Measurements from ENCODE around the gene SRSF3. TPM values are rescaled to one million over a fixed set of nuclear protein-coding genes. Genes with fewer than 3 reads are reported as not detected.

Gene SRSF3
- total RNA-seq, 1 donor from 2014 or later: 119 TPM

GRCh38 chr6:36639171-36639808, 45.1 kb downstream of the SRSF3 start:
- intact Hi-C loops (cut with micrococcal nuclease): no loop called here
- no peak overlapping the region for H3K27ac ChIP-seq (replicated peaks)
- H3K36me3 ChIP-seq: no peaks in the 10 kb centered on the region
- peaks cover 23% of the 10 kb centered on the region for H3K4me1 ChIP-seq
- no peak overlapping the region for H3K4me3 ChIP-seq
- no peak for DNase-seq
- no peaks in the 10 kb centered on the region for H3K27me3 ChIP-seq (ENCODE audit: low read depth)
- no peak for TF ChIP-seq CTCF (IDR thresholded peaks at IDR 0.05; ENCODE audit: borderline replicate concordance)
- no peaks in the 10 kb centered on the region for H3K9me3 ChIP-seq (replicated peaks)

- intact Hi-C loops (cut with micrococcal nuclease): no loop called here
- no peak for DNase-seq
- H3K27ac ChIP-seq (replicated peaks): no peak overlapping the region
- H3K4me3 ChIP-seq: no peak overlapping the region
- peaks cover 15% of the 10 kb centered on the region for H3K4me1 ChIP-seq
- no peak for TF ChIP-seq CTCF (IDR thresholded peaks at IDR 0.05; ENCODE audit: borderline replicate concordance)
- no peaks in the 10 kb centered on the region for H3K9me3 ChIP-seq (replicated peaks)
- H3K36me3 ChIP-seq: no peaks in the 10 kb centered on the region
- no peaks in the 10 kb centered on the region for H3K27me3 ChIP-seq (ENCODE audit: low read depth)
Measured at GRCh38 chr6:36641543-36641942, 47.4 kb downstream of the SRSF3 start.

- no peaks in the 10 kb centered on the region for H3K36me3 ChIP-seq
- H3K27ac ChIP-seq (replicated peaks): peak overlapping the region; percentile 48
Measured at GRCh38 chr6:36642913-36643817, 49.0 kb downstream of the SRSF3 start.

GRCh38 chr6:36643977-36644376, 49.8 kb downstream of the SRSF3 start:
- no peak overlapping the region for H3K27ac ChIP-seq (replicated peaks)
- no peaks in the 10 kb centered on the region for H3K27me3 ChIP-seq (ENCODE audit: low read depth)
- no peaks in the 10 kb centered on the region for H3K9me3 ChIP-seq (replicated peaks)
- intact Hi-C loops (cut with micrococcal nuclease): no loop called here
- peaks cover 16% of the 10 kb centered on the region for H3K4me1 ChIP-seq
- DNase-seq: no peak
- no peak overlapping the region for H3K4me3 ChIP-seq
- no peaks in the 10 kb centered on the region for H3K36me3 ChIP-seq
- no peak for TF ChIP-seq CTCF (IDR thresholded peaks at IDR 0.05; ENCODE audit: borderline replicate concordance)

More at GRCh38 chr6:36642913-36643817, 49.0 kb downstream of the SRSF3 start:
- TF ChIP-seq CTCF (IDR thresholded peaks at IDR 0.05; ENCODE audit: borderline replicate concordance): no peak
- Histone ChIP-seq H3K9me3 (replicated peaks) (no peaks in the 10 kb centered on the region), H3K27me3 (ENCODE audit: low read depth) (no peaks in the 10 kb centered on the region), H3K4me1 (peaks cover 15% of the 10 kb centered on the region), H3K4me3 (no peak overlapping the region)
- intact Hi-C loops (cut with micrococcal nuclease): no loop called here
- DNase-seq: peak; percentile 86

- H3K9me3 ChIP-seq (replicated peaks): no peaks in the 10 kb centered on the region
- no peaks in the 10 kb centered on the region for H3K27me3 ChIP-seq (ENCODE audit: low read depth)
- peaks cover 8% of the 10 kb centered on the region for H3K4me1 ChIP-seq
- no peak overlapping the region for H3K27ac ChIP-seq (replicated peaks)
- DNase-seq: no peak
- H3K4me3 ChIP-seq: no peak overlapping the region
- no peaks in the 10 kb centered on the region for H3K36me3 ChIP-seq
- intact Hi-C loops (cut with micrococcal nuclease): no loop called here
- TF ChIP-seq CTCF (IDR thresholded peaks at IDR 0.05; ENCODE audit: borderline replicate concordance): no peak
Measured at GRCh38 chr6:36649086-36649485, 54.9 kb downstream of the SRSF3 start.
